ENCODE results near the gene NDUFA3.
"Not testable (repeated sequence)": the region's sequence is repeated elsewhere in the genome, so short reads cannot be mapped to it uniquely, and the experiment has no call there.

Gene NDUFA3

GRCh38 chr19:54102421-54103169 is at the start of gene NDUFA3:
Gene NDUFA3 (plus strand): TSS chr19:54102855. CDS start chr19:54102879, 24 bp downstream.
- peak; percentile 97 for DNase-seq

- DNase-seq, result no peak
These were observed 40.0 kb upstream of the NDUFA3 start for GRCh38 chr19:54062643-54063042.

- DNase-seq, result no peak
These were observed 39.1 kb upstream of the NDUFA3 start, which contains the start of gene VSTM1 for GRCh38 chr19:54063350-54064116. Gene VSTM1 (minus strand): TSS chr19:54063897. CDS start chr19:54063777, 120 bp downstream.

GRCh38 chr19:54069470-54069869 is 33.2 kb upstream of the NDUFA3 start:
- no peak for DNase-seq

GRCh38 chr19:54073829-54074228 is 28.8 kb upstream of the NDUFA3 start:
- DNase-seq, result no peak

GRCh38 chr19:54074851-54075250 is 27.8 kb upstream of the NDUFA3 start:
- no peak for DNase-seq

- no peak for DNase-seq
These were observed 25.3 kb upstream of the NDUFA3 start for GRCh38 chr19:54077334-54077733.

GRCh38 chr19:54081032-54081431 is 21.6 kb upstream of the NDUFA3 start, which contains the start of gene TARM1:
Gene TARM1 (minus strand): TSS chr19:54081365. CDS start chr19:54081340, 25 bp downstream.
- DNase-seq, result no peak

GRCh38 chr19:54084410-54084809 is 18.2 kb upstream of the NDUFA3 start:
- no peak for DNase-seq

- DNase-seq, result no peak
These were observed 8.1 kb upstream of the NDUFA3 start for GRCh38 chr19:54094426-54095000.

- no peak for DNase-seq
These were observed 7.4 kb upstream of the NDUFA3 start for GRCh38 chr19:54095136-54095858.

- DNase-seq, result peak; percentile 28
These were observed 6.6 kb upstream of the NDUFA3 start for GRCh38 chr19:54095859-54096616.

- DNase-seq, result no peak
These were observed 6.0 kb upstream of the NDUFA3 start for GRCh38 chr19:54096617-54097106.

GRCh38 chr19:54099190-54099902 is 3.3 kb upstream of the NDUFA3 start:
- DNase-seq, result no peak

GRCh38 chr19:54099903-54100255 is 2.8 kb upstream of the NDUFA3 start:
- DNase-seq, result not testable (repeated sequence)

GRCh38 chr19:54100561-54100960 is 2.1 kb upstream of the NDUFA3 start, which contains the start of gene OSCAR:
Gene OSCAR (minus strand): TSS chr19:54100803. CDS start chr19:54100792, 11 bp downstream.
- no peak for DNase-seq

GRCh38 chr19:54104998-54105715 is 2.5 kb downstream of the NDUFA3 start:
- no peak for DNase-seq

GRCh38 chr19:54105796-54106195 is 3.1 kb downstream of the NDUFA3 start:
- no peak for DNase-seq

GRCh38 chr19:54106716-54107115 is 4.1 kb downstream of the NDUFA3 start:
- DNase-seq, result no peak

- DNase-seq, result no peak
These were observed 5.3 kb downstream of the NDUFA3 start for GRCh38 chr19:54107876-54108490.
